Sciatic nerve (tissue), 2 donors: ENCODE results near the gene SLC24A3. TPM values are rescaled to one million over a fixed set of nuclear protein-coding genes. Genes with fewer than 3 reads are reported as not detected.

ENCODE experiments used
- ATAC-seq: fragments of 200-7000 bp; cut with Tn5 transposase; one replicate; pipeline ENCODE4 v1.9.1; 2020; ENCODE audit warnings: mild to moderate bottlenecking, moderate library complexity
- DNase-seq: peaks from one replicate; pipeline ENCODE4 v3.0.0-alpha.2; 2020; ENCODE audit warnings: low spot score
- intact Hi-C: fragments of 100-400 bp; cut with DNase I; formaldehyde crosslinking; loops from one replicate; pipeline ENCODE4 v1.14.2; 2022
- total RNA-seq: library from RNA; stranded (reverse); fragmentation: NEBNext Ultra II Directional; extraction: Animal tissue kit (Norgen Biotek cat#: 25700); gene quantifications from one replicate; pipeline ENCODE4 v1.2.1, GENCODE V29; 2021
- donor health status: DM: no; HTN: no; CAD: no.
- donor health status: DM: no; HTN: no; CAD: no.

The SLC24A3 gene
- total RNA-seq, 1 donor from 2014 or later, result 2.0 TPM

DNA sequence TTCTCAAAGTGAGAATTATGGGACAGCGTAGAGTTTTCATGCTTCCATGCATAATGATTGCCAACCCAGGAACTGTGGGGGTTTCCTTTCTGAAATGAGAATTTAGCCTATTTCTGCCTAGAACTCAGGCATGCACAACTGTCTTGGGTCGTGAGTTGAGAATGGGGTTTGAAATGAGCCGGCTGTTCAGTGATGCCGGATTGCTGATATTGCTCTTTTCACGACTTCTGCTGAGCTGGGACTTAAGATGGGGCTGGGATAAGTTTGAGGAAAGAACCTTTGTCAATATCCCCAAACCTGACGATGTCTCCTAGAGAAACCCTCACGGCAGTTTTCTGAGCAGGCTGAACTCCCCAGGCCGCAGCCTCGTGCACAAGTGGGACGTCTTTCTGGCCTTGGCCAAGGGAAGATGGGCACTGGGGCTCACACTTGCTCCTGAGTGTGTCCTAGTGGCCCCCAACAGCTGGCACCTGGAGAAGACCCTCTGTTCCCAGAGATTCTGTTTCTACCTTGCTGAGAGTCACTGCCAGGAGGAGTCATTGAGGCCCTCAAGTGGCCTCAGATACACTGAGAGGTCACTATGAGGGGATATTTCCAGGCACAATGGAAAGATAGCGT is 511.5 kb downstream of the SLC24A3 start:
- DNase-seq (no peak), ATAC-seq (no peak)
- intact Hi-C loops, result no loop called here

DNA sequence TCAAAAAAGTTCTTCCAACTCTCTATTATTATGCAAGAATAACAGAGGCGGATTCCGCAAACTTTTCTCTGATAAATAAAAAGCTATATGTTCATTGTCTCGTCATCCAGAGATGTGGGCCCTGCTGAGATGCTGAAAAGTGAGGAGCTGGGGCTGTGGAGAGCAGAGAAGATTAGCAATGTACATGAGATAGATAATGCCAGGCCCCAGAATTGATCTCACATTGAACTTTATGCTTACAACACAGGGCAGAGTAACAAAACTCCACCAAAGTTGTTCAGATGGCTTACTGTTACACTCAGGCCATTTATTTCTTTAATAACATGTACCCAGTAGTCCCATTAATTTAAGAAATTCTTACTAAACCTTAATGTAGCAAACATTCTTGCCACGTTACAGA is 512.9 kb downstream of the SLC24A3 start:
- DNase-seq, result no peak
- no peak for ATAC-seq
- intact Hi-C loops, result no loop called here

DNA sequence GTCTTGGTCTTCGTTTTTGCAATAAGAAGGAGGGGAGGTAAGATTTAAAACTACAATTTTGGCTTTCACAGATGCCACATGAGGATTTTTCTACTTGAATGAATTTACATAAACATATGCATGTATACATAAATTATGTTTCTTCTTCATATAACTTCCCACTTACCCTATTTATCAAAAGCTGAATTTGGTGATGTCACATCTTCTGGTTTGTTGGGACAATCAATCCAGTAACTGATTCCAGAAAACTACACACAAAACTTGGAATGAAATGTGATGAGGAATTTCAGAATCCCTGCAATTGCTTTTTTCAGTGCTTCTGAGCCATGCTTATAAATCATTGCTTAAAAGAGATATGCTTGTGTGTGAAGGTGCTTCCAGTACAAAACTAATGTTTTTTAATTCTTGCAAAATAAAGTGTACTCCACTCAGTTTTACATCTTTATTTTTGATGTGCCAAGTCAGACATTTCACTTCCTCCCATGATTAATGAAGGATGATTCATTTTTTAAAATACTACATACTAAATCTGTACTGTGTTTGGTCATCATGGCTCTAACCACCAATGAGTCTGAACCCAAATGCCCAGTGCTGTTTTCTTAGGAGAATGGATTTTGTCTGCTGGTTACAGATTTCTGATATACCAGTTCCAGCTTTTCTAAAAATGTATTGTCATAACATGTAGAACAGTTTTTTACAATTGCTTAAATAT is 513.5 kb downstream of the SLC24A3 start:
- ATAC-seq, result no peak
- intact Hi-C loops, result no loop called here
- DNase-seq, result no peak

DNA sequence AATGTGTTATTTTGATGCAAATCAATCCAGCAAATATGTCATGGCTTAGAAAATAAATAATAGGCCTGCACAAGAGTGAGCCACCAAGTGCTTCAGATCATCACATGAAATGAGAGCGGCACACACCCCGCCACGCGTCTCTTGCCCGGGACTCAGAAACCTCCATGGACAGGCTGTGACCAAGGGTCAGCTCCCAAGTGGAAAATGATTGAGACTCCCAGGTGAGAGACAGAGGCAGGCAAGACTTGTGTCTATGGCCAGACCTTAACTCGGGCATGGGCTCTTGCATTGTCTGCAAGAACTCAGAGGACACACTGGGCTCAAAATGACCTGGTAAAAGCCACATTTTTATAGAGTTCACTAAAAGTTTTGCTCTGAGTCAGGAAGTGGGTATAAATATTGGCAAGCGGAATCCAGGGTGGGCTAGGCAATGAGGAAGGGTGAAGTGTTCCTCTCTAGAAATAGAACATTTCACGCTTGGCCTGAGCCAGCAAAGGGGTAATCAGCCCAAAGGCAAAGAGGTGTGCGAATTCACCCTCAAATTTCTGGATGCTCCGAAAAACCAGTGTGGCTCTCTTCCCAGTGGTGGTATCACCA is 514.9 kb downstream of the SLC24A3 start:
- DNase-seq (no peak), ATAC-seq (no peak)
- intact Hi-C loops, result no loop called here

DNA sequence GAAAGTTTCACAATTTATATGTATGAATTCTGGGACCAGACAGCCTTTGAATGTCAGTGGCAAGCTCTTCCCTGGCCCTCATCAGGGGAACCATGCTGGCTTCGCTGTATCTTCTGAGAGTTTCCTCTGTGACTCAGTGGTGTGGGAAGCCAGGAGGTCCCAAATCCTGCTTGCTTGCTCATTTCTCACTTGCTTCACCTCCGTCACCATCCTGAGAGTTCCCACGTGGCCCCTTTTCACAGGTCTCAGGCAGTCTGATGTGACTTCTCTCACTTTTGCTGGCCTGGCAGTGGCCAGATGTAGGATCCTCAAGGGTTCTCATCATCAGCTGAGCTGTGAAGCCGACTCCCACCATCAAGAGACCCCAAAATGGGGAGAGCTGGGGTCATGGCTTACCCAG is 517.2 kb downstream of the SLC24A3 start:
- intact Hi-C loops, result no loop called here

DNA sequence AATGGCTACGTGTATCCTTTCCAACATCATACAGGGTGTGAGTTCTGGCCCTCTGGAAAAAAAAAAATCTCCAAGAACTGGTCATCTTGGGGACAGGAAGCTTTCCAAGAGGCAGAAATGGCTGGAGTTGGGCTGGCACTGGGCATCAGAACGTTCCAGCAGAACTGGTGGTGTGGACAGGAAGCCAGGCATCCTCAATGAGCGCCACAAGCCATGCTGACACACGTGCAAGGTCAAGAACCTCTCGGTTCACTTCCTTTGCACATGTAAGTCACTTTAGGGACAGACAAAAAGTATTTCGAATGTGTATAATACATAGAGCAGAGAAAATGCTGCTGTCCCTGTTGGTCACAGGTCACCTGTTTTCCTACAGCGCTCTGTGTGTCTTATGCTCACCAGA is 518.3 kb downstream of the SLC24A3 start:
- DNase-seq (no peak), ATAC-seq (no peak)
- intact Hi-C loops, result no loop called here

More for the DNA sequence above, 517.2 kb downstream of the SLC24A3 start:
- no peak for ATAC-seq
- no peak for DNase-seq

DNA sequence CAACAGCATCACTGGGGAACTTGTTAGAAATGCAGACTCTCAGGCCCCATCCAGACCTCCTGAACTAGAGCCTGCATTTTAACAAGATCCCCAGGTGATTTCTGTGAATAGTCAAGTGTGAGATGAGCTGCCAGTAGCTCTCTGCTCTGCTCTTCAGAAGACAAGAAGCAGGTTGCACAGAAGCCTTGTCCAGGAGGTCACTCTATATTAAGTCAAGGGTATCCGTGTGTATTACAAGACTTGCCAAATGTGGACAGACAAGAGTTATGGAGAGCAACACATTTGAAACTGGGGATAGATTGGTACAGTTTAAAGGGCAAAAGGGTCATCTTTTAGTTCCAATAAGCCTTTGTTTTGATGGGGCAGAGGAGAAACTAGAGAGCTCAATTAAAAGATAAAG is 522.4 kb downstream of the SLC24A3 start:
- intact Hi-C loops, result no loop called here
- ATAC-seq, result no peak

DNA sequence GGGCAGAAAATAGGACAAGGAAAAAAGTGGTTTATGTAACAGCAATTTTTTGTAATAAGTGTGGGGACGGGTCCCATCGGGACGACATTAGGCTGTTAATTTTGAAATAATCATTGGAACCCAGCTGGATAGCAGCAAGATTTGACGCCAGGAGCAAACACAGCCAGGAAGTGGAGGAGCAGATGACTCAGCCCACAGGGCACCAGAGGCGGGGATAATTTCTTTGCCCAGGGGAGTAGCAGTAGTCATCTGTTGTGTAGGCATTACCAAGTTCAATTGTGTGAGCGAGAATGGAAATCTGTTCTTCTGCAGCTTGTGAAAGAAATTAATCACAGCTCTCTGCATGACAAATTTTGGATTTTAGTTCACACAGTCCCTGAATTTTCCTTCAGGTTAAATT is 523.0 kb downstream of the SLC24A3 start:
- intact Hi-C loops, result no loop called here
- ATAC-seq (peak; percentile 96), DNase-seq (peak; percentile 73)

More for the DNA sequence above, 522.4 kb downstream of the SLC24A3 start:
- no peak for DNase-seq

DNA sequence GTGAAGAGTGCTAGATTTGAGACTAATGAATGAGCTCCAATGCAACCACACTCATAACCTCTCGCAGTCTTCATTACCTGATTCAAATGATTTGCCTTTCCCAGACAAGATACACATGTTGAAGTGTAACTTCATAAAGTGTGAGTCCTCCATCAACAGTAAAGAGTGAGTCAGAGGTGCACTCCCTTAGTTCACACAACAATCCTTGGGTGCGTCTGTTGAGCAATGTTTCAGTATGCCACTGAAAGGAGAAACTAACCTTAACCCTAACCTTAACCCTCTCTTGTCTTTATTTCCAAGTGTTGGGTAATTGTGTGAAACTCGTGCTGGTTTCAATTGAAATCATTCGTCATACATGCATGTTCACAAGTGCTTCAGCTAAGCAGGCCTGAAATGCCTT is 524.6 kb downstream of the SLC24A3 start:
- DNase-seq (no peak), ATAC-seq (peak; percentile 75)

DNA sequence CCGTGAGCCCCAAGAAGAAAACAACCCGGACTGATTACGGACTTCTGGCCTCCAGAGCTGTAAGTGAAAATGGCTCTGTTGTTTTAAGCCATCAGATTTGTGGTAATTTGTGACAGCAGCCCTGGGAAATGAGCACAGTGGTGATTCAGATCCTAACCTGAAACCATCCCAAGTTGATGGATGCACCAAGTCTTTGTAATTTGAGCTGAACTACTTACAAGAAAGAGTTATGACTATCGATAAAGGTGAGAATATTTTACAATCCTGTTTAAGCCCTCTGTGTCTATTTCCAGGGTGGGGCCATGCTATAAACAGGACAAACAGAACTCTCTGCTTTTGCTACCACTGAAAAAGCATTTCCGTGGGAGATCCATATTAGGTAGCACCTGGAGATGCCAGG is 526.5 kb downstream of the SLC24A3 start:
- ATAC-seq (no peak), DNase-seq (no peak)
- intact Hi-C loops, result no loop called here

More for the DNA sequence above, 524.6 kb downstream of the SLC24A3 start:
- intact Hi-C loops, result no loop called here

DNA sequence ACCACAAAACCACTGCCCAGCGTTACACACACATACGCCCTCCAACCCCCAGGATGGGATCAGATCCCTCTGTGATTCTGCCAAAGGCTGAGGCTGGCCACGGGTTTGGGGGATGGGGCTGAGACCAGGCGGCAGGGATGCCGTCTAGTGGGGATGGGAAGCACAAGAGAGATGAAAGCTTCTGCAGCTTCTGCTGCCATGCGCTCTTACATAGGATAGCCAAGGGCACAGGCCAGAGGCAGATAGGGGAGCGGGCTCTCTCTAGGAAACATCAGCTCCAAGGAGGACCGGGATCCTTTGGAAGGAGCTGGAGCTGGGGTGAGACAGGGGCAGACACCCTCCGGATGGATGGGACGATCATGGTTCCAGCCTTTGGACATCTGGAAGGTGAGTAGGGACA is 526.9 kb downstream of the SLC24A3 start:
- DNase-seq (no peak), ATAC-seq (no peak)
- intact Hi-C loops, result no loop called here

DNA sequence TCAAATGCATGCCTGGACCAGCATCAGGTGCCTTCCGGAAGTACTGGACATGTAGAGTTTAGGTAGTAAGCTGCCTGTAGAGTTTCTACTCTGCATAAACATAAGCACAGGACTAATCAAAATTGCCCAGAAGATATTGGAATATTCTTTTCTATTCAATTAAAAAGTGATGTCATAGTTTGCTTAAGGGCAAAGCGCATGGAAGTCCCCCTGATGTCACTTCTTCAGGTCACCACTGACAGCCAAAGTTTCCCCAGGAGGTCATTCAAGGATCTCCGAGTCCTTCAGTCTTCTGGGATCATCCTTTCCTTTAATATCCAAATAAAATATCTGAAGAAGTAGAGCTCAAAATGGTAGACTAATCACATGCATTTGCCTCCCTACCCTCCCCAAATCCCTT is 528.1 kb downstream of the SLC24A3 start:
- ATAC-seq (no peak), DNase-seq (no peak)
- intact Hi-C loops, result no loop called here

DNA sequence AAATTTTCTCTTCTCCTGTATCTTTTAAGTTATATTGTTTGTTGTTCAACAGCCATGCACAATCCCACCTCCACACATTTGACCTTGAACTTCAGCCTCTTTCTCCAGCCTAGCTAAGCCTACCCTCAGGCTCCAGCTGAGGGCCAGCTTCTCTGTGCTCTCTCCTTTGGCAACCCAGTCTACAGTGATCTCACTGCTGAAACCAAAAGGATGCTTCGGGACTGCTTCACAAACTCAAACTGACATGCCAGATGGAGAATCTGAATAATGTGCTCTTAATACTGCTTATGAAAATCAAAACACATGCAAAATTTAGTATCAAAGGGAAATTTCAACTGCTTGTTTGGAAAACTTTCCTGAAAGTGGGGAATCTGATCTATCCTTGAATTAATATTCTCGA is 529.5 kb downstream of the SLC24A3 start:
- DNase-seq (no peak), ATAC-seq (peak; percentile 79)
- intact Hi-C loops, result no loop called here

DNA sequence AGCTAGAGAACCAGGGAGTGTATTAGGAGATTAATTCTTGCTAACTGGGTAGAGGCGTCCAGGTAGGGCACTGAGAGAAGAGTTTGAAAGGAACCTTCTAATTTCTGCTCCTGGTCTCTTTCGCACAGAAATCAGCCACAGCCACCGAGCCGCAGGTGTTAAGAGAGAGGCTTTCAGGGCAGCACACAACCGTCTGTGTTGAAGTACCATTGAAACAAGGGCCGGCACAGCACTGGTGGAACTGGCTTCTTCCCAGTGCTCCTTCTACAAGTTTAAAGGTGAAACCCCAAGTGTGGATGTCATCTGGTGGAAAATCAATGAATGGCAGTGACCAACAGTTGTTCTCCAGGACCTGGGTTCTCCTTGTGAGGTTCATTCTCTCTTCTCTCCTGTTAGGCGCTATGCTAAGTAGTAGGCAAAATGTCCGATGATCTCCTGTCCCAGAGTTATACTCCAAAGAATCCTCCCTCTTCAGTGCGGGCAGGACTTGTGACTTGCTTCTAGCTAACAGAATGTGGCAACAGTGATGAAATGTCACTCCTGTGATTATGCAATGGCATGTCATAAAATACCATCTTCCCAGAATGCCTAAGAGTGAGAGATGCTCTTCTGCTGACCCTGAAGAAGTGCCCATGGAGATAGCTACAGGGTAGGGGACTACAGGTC is 530.7 kb downstream of the SLC24A3 start:
- intact Hi-C loops, result no loop called here
- ATAC-seq, result no peak
- DNase-seq, result no peak

DNA sequence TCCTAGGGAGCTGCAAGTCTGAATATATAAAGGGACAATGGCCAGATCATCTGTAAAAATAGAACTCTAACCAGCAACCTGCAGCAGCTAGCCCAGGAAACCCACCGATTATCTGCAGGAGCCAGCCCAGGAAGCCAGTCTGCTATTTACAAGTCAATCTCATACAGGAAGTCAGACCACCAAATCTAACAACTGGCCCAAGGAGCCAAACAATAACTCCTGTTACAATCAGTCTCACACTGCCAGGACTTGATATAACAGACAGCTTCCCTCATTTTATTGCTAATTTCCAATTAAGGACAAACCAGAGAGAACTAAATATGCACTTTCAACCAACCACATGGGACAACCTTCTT is 531.2 kb downstream of the SLC24A3 start:
- DNase-seq (no peak), ATAC-seq (no peak)
- intact Hi-C loops, result no loop called here

DNA sequence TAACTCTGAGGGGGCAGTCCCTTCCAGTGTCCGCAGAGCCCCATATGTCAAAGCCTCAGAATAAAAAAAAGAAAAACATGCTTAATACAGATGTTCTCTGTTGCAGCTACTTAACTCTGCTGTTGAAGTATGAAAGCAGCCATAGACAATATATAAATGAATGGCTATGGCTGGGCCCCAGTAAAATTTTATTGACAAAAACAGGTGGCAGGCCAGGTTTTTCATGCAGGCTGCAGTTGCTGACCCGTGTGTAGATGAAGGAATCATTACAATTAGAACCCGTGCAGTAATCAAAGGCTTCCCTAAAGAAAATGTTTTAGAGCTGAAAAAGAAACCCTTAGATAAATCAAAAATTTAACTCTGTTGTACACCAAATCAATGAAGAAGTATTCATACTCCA is 532.7 kb downstream of the SLC24A3 start:
- DNase-seq, result no peak
- ATAC-seq, result no peak
- intact Hi-C loops, result no loop called here

DNA sequence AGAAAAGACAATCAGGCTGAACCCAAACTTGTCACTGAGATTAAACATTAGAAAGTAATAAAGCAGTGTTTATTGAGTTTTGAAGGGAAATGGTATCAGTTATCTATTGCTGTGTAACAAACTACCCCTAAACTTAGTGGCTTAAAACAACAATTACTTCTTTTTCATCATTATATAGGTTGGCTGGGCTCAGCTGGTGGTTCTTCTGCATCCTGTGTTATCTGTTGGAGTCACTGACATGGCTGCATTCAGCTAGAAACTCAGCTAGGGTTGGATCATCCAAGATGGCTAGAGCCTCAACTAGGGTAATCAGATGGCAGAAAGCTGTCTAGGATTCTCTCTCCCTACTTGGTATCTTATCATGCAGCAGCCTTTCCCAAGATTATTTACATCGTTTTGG is 533.1 kb downstream of the SLC24A3 start:
- ATAC-seq (no peak), DNase-seq (no peak)
- intact Hi-C loops, result no loop called here

DNA sequence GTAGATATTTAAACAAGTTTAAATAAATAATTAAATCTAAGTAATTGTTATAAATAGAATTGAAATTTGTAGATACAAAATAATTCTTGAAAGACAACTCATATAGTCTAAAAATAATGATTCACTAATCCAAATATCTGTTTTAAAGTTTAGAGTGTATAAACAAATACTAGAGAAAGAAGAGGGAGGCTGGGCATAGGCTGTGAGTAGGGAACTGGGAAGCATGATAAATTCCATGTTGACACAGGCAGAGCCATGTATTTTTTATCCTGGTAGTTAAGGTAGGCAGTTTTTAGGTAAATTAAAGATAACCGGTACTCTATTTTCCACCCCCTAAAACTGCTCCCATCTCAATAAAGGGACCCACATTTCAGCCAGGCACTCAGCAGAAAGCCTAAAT is 534.0 kb downstream of the SLC24A3 start:
- DNase-seq (no peak), ATAC-seq (no peak)
- intact Hi-C loops, result no loop called here

DNA sequence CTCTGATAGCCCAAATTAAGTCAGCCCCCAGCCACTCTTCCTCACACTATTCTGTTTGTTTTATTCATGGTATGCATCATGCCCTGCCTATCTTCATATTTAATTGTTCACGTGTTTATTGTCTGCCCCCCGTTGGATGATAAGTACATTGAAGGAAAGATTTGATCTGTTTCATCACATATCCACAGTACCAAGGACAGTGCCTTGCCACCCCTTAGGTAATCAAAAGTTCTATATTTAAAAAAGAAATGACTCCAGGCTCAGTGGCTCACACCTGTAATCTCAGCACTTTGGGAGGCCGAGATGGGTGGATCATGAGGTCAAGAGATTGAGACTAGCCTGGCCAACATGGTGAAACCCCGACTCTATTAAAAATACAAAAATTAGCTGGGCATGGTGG is 535.5 kb downstream of the SLC24A3 start:
- DNase-seq (no peak), ATAC-seq (no peak)
- intact Hi-C loops, result no loop called here

DNA sequence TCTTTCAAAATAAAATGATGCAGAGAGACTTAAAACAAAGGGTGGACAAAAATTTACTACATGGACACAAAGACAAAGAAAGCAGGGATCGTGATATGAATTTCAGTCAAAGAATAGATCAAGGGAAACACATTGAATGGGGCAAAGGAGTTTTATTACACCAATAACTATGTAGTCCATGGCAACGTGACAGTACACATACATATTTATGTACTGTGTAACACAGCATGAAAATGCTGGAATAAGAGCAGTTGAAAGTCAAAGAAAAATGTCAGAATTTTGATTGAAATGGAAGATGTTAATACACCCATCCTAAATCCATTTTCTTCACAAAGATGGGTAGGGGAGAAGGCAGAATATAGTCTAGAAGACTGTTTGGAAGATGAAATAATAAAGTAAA is 536.2 kb downstream of the SLC24A3 start:
- intact Hi-C loops, result no loop called here
- DNase-seq (no peak), ATAC-seq (no peak)
